Fibroblast of skin of left quadriceps (primary cell): ENCODE data around the gene PCDH18.
"Not testable (repeated sequence)": the region's sequence is repeated elsewhere in the genome, so short reads cannot be mapped to it uniquely, and the experiment has no call there.

ENCODE experiments used
- DNase-seq, 2 experiments: peaks; one replicate each; pipeline ENCODE4 v3.0.0-alpha.2; 2013; ENCODE audit warnings: low read depth in 2 of 2

The PCDH18 gene

DNA sequence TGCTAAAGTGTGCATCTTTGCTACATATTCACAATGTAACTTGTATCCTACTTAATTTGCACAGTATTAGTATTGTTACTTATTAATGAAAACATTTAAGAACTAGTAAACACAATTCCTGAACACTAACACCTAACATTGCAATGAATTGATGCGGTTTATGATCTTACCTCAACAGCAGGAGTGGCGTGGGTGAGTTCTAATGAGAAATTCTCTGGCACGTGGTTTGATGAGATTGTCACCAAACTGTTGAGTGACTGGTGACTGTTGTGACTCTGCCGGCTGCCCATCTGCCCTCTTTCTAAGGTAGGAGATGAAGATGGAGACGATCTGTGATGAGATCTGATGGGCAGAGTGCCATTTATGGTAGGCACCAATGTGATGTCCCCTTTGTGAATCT lies 2.9 kb downstream of the PCDH18 start:
- DNase-seq, result no peak

DNA sequence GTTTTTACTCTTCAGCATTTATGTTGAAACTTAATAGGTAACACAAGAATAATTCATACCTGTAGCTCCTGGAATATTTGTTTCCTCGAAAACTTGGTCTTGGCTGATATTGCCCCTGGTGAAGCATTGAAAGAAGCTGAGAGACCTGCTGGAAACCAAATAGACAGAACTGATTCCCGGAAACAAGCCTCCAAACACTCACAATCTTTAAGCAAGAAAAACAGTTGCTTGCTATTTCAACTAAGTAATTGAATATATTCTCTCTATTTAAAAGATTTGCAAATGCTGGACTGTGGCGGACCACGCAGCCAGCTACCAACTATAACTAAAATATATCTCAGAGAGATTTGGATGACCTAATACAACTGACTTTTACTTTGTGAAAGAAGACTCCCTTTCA lies 3.6 kb downstream of the PCDH18 start:
- DNase-seq, result no peak

DNA sequence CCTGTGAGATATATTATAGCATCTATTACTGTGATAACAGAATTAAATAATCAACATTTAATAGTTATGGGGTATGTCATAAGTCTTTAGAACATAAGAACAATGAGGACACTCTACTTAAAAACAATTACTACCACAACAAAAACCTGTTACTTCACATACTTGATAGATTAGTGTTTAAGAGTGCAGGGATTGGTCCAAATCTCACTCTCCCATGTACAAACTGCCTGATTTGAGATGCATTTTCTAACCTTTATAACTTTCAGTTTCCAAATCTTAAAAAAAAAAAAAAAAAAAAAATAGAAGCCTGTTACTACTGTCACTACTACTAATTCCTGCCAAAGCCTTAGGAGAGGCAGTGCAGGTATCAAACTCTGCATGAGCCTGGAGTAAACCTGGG lies 5.6 kb downstream of the PCDH18 start:
- DNase-seq, result no peak

DNA sequence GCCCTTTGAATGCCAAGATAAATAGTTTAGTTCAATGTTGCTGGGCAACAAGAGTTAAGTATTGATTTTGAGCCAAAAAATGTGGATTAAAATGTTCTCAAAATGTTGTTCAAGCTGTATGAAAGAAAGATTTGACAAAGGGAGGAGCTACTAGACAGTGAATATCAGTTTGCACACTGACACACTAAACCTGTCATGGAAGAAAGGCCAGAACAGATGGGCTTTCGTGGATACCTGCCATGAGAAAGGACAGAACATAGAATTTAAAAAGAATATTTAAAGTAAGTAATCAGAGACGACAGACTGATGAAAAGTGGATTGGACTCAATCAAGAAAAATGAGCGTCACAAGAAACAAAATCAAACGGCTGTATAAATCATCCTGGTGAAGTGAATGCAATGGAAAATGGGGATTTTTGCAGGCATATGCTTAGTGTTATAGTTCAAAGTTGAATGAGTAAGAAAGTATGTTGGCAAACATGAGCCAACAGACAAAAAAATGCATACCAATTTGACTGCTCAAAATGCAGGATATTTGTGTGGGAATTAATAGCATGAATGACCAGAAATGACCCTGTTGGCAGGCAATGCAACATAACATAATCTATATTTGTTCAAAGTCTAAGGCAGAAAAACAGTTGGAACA lies 7.4 kb downstream of the PCDH18 start:
- peak; percentile 73 to 75 for DNase-seq

DNA sequence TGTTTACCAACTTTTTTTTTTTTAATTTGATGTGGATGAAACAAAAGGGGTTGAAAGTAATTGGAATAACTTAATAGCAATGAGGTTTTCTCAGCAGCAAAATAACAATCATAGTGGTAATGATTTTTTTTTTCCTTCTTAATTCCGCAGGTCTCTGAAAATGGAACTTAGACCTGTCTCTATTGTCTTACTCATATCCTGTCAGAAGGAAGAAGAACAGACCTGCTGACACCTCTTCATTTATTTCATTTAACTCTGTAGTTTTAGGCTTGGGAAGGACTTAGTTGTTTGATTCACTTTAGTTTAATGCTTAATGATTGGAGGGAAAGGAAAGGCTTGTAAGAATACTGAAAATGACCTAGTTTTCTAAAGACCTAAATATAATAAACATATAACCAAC lies 9.0 kb downstream of the PCDH18 start:
- DNase-seq, result no peak

DNA sequence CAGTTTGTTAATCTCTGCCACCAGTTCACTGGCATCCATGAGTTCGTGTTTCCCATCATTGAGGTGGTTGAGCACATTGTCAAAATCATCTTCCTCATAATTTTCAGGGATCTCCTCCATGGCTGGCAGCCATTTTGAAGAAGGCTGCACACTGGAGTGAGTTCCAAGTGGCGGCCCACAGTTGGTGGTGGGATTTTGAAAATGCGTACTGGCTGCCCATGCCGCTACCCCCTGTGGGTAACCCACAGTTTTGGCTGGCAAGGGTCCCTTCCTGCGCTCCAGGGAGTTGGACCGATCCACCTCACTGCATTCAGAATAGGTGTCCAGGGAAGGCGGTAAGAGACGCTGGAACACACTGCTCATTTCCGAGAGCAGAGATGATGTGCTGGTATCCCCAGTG lies 11.2 kb downstream of the PCDH18 start:
- DNase-seq, result no peak

DNA sequence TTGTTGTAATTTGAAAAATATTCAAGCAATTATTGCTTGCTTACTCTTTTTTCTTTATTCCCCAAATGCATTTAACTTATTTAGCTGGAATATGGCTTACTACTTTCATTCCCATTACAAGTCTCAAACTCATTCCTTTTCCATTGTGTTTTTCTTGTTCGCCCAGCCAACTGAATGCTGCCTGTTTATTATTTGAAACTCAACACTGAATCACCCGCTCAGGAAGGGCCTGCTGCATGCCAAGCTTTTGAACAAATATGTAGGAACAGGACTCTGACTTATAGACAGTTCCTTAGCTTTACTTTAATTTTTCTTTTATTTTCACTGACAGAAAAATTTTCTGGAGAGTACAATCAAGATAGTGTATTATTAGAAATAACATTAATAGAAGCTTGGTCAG lies 12.9 kb downstream of the PCDH18 start:
- DNase-seq, result no peak

- DNase-seq, result not testable (repeated sequence)
Measured at GRCh38 chr4:137517323-137517722, 15.0 kb downstream of the PCDH18 start.

DNA sequence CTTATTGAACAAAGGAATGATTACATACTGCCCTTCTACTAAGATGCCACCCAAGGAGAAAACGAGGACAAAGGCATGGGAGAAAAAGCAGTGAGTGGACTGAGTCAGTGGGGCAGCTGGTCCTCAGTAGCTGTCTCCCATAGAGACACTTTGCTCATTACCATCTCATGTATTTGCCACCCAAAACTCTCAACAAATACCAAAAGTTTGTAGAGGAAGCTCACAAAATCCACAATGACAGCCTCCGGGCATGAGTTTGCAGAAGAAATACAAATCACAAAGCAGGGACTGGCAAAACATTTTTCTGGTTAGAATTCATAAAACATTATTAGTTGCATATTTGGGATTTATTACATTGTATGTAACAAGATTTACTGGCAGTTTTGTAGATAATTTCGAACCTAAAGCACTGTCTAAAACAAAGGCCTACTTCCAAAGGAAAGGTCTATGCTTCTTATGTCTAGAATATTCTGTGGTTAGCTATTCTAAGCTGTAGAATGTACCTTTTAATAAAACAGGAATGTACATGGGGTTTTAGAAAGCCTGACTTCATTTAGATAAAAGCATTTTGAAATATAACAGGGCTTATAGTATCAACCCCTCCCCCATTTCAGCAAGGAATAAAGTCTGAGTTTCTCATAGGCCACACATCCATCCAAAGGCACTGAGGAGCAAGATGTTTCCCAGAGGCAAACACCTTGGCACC lies 17.7 kb downstream of the PCDH18 start:
- peak; percentile 62 to 66 for DNase-seq

DNA sequence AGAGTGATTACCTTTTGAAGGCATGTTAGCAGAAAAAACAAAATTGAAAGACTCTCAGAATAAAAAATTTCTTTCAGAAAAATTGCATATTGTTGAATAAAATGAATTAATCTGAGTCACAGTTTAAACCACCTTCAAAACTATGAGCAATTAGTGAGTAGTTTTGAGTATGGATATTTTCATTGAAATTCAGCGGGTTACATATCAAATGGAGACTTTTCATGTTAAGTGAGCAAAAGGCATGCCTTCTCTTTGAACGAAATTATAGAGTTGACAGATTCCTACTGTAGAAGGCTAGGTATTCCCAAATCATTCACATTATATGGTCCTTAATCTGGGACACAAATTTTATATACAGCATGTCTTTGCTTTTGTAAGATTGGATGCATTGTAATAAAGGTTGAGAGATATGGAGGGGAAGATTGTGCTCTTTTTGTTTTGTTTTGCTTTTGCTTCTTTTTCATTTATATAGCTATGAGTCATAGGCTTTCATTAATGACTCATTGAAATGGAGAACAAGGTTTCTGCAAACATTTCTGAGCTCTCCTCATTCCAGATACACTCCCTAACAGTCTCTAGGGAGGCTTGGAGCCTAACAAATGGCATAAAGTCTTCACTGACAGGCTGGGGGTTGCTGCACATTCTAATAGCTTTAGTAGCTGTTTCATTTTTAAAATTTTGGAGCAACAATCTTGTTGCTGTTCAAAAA lies 21.6 kb downstream of the PCDH18 start:
- DNase-seq, result peak; percentile 97

DNA sequence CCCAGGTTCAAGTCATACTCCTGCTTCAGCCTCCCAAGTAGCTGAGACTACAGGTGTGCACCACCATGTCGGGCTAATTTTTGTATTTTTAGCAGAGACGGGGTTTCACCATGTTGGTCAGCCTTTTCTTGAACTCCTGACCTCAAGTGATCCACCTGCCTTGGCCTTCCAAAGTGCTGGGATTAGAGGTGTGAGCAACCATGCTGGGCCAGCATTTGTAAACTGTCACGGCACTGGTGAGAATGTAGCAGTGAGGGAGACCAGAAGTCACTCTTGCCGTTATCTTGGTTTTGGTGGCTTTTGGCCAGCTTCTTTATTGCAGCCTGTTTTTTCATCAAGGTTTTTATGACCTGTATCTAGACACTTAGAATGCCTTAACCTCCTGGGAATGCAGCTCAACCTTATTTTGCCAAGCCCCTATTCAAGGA lies 22.4 kb downstream of the PCDH18 start:
- DNase-seq, result no peak

GRCh38 chr4:137502339-137503129 lies 29.8 kb downstream of the PCDH18 start:
- no peak for DNase-seq

DNA sequence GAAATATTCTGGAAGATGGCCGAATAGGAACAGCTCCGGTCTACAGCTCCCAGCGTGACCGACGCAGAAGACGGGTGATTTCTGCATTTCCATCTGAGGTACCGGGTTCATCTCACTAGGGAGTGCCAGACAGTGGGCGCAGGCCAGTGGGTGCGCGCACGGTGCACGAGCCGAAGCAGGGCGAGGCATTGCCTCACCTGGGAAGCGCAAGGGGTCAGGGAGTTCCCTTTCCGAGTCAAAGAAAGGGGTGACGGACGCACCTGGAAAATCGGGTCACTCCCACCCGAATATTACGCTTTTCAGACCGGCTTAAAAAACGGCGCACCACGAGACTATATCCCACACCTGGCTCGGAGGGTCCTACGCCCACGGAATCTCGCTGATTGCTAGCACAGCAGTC lies 36.0 kb downstream of the PCDH18 start:
- DNase-seq, result not testable (repeated sequence)

- no peak for DNase-seq
Measured at GRCh38 chr4:137495578-137495977, 36.7 kb downstream of the PCDH18 start.

DNA sequence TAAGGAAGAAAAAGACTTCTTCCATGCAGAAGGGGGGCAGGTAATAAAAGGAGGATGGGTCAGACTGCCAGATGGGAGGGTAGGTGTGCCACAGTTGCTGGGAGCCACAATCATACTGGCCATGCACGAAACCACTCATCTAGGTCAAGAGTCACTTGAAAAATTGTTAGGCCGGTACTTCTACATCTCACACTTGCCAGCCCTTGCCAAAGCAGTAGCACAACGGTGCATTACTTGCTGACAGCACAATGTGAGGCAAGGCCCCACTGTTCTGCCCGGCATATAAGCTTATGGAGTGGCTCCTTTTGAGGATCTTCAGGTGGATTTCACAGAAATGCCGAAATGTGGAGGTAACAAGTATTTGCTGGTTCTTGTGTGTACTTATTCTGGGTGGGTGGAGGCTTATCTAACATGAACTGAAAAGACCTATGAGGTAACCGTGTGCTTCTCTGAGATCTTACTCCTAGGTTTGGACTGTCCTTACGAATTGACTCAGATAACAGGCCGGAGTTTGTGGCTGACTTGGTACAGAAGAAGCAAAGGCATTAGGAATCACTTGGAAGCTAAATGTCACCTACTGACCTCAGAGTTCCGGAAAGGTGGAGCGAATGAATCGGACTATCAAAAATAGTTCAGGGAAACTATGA lies 48.9 kb downstream of the PCDH18 start:
- DNase-seq, result not testable (repeated sequence)

DNA sequence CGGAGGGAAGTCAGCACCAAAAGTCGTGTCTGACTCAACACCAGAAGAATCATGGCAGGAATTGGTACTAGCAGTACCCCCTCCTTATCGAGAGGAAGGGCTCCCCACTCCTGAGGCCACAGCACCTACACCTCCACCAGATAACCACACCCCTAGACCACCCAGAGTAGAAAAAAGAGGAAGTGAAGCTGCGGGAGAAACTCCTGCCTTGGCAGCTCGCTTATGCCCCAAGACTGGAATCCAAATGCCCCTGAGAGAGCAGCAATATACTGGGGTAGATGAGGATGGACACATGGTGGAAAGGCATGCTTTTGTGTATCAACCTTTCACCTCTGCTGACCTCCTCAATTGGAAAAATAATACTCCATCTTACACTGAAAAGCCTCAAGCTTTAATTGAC lies 52.6 kb downstream of the PCDH18 start:
- DNase-seq, result not testable (repeated sequence)

GRCh38 chr4:137476345-137476744 lies 55.9 kb downstream of the PCDH18 start:
- no peak for DNase-seq

- DNase-seq, result peak; percentile 17 to 21
Measured at GRCh38 chr4:137474711-137475301, 57.5 kb downstream of the PCDH18 start.

DNA sequence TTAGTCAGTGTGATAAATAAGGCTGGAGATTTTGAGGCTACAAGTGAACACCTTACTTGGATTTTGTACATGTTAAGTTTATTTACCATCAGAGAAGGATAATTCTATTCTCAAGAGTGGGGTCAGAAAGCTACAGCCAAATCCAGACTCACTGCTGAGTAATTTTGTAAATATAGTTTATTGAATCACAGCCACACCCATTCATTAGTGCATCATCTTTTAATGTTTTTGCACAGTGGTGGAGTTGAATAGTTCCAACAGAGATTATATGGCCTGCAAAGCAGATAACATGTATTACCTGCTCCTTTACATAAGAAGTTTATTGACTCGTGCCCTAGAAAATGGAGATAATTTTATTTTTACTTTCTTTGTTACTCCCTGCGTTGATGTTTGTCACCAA lies 60.4 kb downstream of the PCDH18 start:
- DNase-seq, result no peak

DNA sequence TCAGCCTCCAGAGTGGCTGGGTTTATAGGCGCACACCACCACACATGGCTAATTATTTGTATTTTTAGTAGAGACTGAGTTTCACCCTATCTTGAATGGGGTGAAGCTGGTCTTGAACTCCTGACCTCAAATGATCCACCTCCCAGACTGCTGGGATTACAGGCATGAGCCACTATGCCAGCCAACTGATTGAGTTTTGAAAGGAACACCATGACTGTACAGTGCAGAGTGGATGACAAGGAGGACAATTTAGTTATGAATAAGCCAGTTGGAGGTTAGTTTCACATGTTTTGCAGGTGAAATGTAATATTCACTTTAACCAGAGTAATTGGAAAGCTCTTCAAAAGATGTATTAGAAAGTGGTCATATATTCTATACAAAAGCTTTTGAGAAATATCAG lies 60.8 kb downstream of the PCDH18 start:
- no peak for DNase-seq

- no peak for DNase-seq
Measured at GRCh38 chr4:137470806-137471205, 61.5 kb downstream of the PCDH18 start.
